Measurements from ENCODE around the gene UGT2B7. TPM values are rescaled to one million over a fixed set of nuclear protein-coding genes. Genes with fewer than 3 reads are reported as not detected.

The UGT2B7 gene
- total RNA-seq, 2 donors from 2014 or later, result 3.0 to 8.4 TPM

DNA sequence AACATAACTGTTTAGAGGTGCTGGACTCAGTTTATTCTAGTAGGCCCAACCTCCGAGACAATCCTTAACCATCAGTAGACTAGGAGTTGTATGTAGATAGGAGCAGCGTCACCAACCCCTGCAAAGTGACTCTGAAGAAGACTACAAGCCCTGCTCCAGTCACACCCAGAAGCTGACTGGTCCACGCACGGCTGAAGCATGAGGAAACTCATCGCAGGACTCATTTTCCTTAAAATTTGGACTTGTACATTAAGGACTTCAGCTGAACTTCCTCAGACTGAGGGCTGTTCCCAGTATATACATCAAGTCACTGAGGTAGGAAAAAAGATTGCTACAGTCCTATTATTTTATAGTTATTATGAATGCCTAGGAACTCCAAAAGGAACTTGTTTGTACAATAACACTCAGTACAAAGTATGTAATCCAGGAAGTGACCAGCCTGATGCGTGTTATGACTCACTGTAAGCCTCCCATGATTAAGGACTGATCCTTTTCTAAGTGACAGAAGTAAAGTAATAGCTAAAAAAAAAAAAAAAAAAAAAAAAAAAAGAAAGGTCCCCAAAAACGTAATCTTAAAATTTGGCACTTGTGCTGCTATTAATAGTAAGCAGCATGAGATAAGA, 41.6 kb upstream of the UGT2B7 start:
- H3K27ac ChIP-seq, result no peak overlapping the region
- no peaks in the 10 kb centered on the region for H3K36me3 ChIP-seq
- intact Hi-C loops (cut with DNase I), result no loop called here
- H3K9ac ChIP-seq (ENCODE audit: low read depth in 2 of 2, low read length in 2 of 2), result no peak overlapping the region
- H3K9me3 ChIP-seq, result no peaks in the 10 kb centered on the region
- peaks cover 4% of the 10 kb centered on the region for H3K4me1 ChIP-seq
- no peak for DNase-seq
- H3K4me3 ChIP-seq, result no peak overlapping the region
- no peaks in the 10 kb centered on the region for H3K27me3 ChIP-seq
- TF ChIP-seq, protein P1, sequence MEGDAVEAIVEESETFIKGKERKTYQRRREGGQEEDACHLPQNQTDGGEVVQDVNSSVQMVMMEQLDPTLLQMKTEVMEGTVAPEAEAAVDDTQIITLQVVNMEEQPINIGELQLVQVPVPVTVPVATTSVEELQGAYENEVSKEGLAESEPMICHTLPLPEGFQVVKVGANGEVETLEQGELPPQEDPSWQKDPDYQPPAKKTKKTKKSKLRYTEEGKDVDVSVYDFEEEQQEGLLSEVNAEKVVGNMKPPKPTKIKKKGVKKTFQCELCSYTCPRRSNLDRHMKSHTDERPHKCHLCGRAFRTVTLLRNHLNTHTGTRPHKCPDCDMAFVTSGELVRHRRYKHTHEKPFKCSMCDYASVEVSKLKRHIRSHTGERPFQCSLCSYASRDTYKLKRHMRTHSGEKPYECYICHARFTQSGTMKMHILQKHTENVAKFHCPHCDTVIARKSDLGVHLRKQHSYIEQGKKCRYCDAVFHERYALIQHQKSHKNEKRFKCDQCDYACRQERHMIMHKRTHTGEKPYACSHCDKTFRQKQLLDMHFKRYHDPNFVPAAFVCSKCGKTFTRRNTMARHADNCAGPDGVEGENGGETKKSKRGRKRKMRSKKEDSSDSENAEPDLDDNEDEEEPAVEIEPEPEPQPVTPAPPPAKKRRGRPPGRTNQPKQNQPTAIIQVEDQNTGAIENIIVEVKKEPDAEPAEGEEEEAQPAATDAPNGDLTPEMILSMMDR (IDR thresholded peaks at IDR 0.05), result no peak

DNA sequence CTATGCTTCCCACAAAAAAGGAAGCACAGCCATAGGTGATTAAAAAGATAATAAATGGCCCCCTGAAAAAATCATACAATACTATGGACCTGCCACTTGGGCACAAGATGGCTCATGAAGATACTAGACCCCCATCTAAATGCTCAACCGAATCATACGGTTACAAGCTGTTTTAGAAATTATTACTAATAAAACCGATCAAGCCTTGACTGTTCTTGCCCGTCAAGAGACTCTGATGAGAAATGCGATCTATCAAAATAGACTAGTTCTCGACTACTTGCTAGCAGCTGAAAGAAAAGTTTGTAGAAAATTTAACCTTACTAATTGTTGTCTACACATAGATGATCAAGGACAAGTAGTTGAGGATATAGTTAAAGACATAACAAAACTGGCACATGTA, 40.1 kb upstream of the UGT2B7 start:
- TF ChIP-seq, protein P1 (IDR thresholded peaks at IDR 0.05), result no peak
- intact Hi-C loops (cut with DNase I), result no loop called here

DNA sequence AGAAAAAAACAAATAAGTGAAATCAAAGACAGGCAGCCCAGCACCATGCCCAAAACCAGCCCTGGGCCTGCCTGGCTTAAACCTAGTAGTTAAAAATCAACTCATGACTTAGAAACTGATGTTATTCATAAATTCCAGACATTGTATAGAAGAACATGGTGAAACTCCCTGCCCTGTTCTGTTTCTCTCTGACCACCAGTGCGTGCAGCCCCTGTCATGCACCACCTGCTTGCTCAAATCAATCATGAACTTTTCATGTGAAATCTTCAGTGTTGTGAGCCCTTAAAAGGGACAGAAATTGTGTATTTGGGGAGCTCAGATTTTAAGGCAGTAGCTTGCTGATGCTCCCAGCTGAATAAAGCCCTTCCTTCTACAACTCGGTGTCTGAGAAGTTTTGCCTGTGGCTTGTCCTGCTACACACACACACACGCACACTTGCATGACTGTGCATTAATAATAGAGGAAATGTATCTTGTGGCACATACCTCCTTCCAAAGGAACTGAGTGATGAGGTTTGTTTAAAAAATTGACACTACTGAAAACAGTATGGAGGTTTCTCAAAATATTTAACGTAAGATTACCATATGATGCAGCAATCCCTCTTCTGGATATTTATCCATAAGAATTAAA, 39.2 kb upstream of the UGT2B7 start:
- Histone ChIP-seq H3K36me3 (no peaks in the 10 kb centered on the region), H3K9me3 (no peaks in the 10 kb centered on the region), H3K27ac (peak overlapping the region; percentile 71), H3K9ac (ENCODE audit: low read depth in 2 of 2, low read length in 2 of 2) (no peak overlapping the region), H3K4me1 (peaks cover 4% of the 10 kb centered on the region), H3K27me3 (no peaks in the 10 kb centered on the region), H3K4me3 (no peak overlapping the region)
- intact Hi-C loops (cut with DNase I), result no loop called here
- TF ChIP-seq, protein P1 (IDR thresholded peaks at IDR 0.05), result no peak
- DNase-seq, result no peak

More for the DNA sequence above, 40.1 kb upstream of the UGT2B7 start:
- no peak overlapping the region for H3K4me3 ChIP-seq
- peaks cover 4% of the 10 kb centered on the region for H3K4me1 ChIP-seq
- no peaks in the 10 kb centered on the region for H3K27me3 ChIP-seq
- H3K9me3 ChIP-seq, result no peaks in the 10 kb centered on the region
- H3K36me3 ChIP-seq, result no peaks in the 10 kb centered on the region
- no peak overlapping the region for H3K27ac ChIP-seq
- H3K9ac ChIP-seq (ENCODE audit: low read depth in 2 of 2, low read length in 2 of 2), result no peak overlapping the region
- no peak for DNase-seq

DNA sequence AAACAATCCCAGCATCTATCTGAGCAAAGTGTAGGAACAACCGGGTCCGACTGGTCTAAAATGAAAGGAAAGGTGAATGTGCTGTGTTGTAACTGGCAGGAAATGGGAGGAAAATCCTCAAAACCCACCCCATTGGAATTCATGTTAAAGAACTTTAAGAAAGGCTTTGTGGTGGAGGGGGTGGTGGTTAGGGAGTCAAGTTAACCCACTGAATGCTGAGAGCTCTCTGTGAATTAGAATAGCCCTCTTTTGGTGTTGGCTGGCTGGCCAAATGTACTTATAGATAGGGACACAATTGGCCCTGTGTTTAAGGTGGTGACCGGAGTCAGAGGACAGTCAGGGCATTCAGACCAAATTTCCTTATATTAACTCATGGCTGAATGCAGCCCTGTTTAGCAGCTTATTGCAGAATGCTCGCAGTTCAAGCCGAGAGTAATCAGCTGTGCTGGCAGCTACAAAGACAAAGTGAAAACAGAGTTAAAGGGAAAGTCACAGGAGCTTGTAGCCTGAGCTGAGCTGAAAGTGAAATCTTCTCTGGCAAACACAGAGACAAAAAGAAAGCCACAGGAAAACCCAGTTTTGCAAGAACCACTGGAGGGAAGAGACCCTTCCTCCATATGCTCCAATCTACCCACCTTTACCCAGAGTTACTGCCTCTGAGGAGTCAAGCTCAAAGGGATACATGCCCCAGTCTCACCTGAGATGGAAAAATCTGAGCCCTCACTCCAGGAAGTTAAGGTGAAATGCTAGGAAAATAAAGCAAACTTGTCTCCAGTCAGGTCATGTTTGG, 38.5 kb upstream of the UGT2B7 start:
- TF ChIP-seq, protein P1 (IDR thresholded peaks at IDR 0.05), result no peak
- Histone ChIP-seq H3K4me3 (no peak overlapping the region), H3K4me1 (peaks cover 4% of the 10 kb centered on the region), H3K27me3 (no peaks in the 10 kb centered on the region), H3K27ac (peak overlapping the region; percentile 71), H3K36me3 (no peaks in the 10 kb centered on the region), H3K9ac (ENCODE audit: low read depth in 2 of 2, low read length in 2 of 2) (peak overlapping the region in 1 of 2 donors; percentile 42), H3K9me3 (no peaks in the 10 kb centered on the region)
- intact Hi-C loops (cut with DNase I), result no loop called here
- DNase-seq, result peak; percentile 31

DNA sequence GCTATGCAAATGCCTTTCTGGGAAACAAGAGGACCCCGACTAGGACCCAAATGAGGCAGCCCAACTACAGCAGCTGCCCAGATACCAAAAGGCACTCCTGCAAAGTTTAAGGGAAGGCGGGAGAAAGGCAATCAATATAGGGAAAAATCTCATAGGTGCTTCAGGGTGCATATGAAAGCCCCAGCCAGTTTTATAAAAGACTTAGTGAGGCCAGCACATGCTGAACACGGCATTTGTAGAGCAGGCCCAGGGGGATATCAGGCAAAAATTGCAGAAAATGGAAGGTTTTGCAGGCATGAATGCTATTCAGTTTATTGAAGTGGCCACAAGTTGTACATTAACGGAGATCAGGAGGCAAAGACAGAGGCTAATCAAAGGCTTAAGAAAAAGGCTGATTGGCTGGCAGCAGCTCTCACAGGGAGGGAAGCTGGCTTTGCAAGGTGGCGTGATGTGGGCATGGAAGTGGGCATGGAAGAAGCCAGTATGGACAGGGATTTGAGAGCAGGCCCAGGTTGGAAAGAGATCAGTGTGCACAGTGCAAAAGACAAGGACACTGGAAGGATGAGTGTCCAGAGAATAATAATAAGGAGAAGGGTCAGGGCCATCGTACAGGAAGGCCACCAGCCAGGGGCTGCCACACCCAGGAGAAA, 37.7 kb upstream of the UGT2B7 start:
- DNase-seq, result no peak
- H3K9me3 ChIP-seq, result no peaks in the 10 kb centered on the region
- peak overlapping the region; percentile 71 for H3K27ac ChIP-seq
- peak overlapping the region in 1 of 2 donors; percentile 42 for H3K9ac ChIP-seq (ENCODE audit: low read depth in 2 of 2, low read length in 2 of 2)
- no peak overlapping the region for H3K4me3 ChIP-seq
- TF ChIP-seq, protein P1 (IDR thresholded peaks at IDR 0.05), result no peak
- intact Hi-C loops (cut with DNase I), result no loop called here
- H3K4me1 ChIP-seq, result peaks cover 4% of the 10 kb centered on the region
- no peaks in the 10 kb centered on the region for H3K27me3 ChIP-seq
- no peaks in the 10 kb centered on the region for H3K36me3 ChIP-seq

Measured in colonic mucosa (tissue), 4 donors.